HFF-Myc (cell line): ENCODE results near the gene BRK1.
"Not testable (repeated sequence)": the region's sequence is repeated elsewhere in the genome, so short reads cannot be mapped to it uniquely, and the experiment has no call there.

Experiments
- DNase-seq: peaks from one replicate; pipeline ENCODE4 v3.0.0-alpha.2; 2011; ENCODE audit warnings: low read depth; ENCODE audit errors: extremely low read depth
- H3K4me3 ChIP-seq: replicated peaks from 2 replicates; pipeline ENCODE4 v1.5.1; 2011; ENCODE audit warnings: low read depth, mild to moderate bottlenecking, control low read depth, low read length
- CTCF ChIP-seq: IDR thresholded peaks from 2 replicates; pipeline ENCODE4 v1.5.1; 2012; ENCODE audit warnings: mild to moderate bottlenecking, low read depth, low read length, control low read depth; ENCODE audit errors: missing control alignments

BRK1 gene

GRCh38 chr3:10170915-10171478 is 55.5 kb downstream of the BRK1 start:
- no peak overlapping the region for H3K4me3 ChIP-seq
- no peak for TF ChIP-seq CTCF

GRCh38 chr3:10173095-10173925 is 57.8 kb downstream of the BRK1 start:
- no peak overlapping the region for H3K4me3 ChIP-seq
- DNase-seq = no peak
- TF ChIP-seq CTCF = no peak

More at GRCh38 chr3:10170915-10171478, 55.5 kb downstream of the BRK1 start:
- DNase-seq = no peak

GRCh38 chr3:10173926-10174435 is 58.5 kb downstream of the BRK1 start:
- no peak for TF ChIP-seq CTCF
- DNase-seq = peak; percentile 60
- no peak overlapping the region for H3K4me3 ChIP-seq

- not testable (repeated sequence) for DNase-seq, H3K4me3 ChIP-seq
Measured at GRCh38 chr3:10175334-10175733, 59.9 kb downstream of the BRK1 start.

GRCh38 chr3:10176150-10176549 is 60.7 kb downstream of the BRK1 start:
- DNase-seq = not testable (repeated sequence)

More at GRCh38 chr3:10176150-10176549, 60.7 kb downstream of the BRK1 start:
- not testable (repeated sequence) for H3K4me3 ChIP-seq
